HG02610 (cell line): ENCODE data around the gene ANK3.

ENCODE experiments used
- ATAC-seq: cut with Tn5 transposase; IDR thresholded peaks from one replicate; pipeline ENCODE4 v1.9.1; 2021; ENCODE audit warnings: mild to moderate bottlenecking, moderate library complexity; ENCODE audit not compliant: unreplicated experiment

The ANK3 gene

GRCh38 chr10:60107308-60107976 is 282.2 kb downstream of the ANK3 start:
- ATAC-seq, result no peak

GRCh38 chr10:60105295-60105695 is 284.4 kb downstream of the ANK3 start:
- no peak for ATAC-seq

GRCh38 chr10:60101821-60102220 is 287.9 kb downstream of the ANK3 start:
- ATAC-seq, result no peak

- ATAC-seq, result no peak
Observed at GRCh38 chr10:60099998-60100747, 289.5 kb downstream of the ANK3 start.

- no peak for ATAC-seq
Observed at GRCh38 chr10:60098677-60099601, 290.7 kb downstream of the ANK3 start.

- ATAC-seq, result peak; percentile 87
Observed at GRCh38 chr10:60096761-60097513, 292.7 kb downstream of the ANK3 start.

- ATAC-seq, result peak; percentile 36
Observed at GRCh38 chr10:60093317-60093716, 296.4 kb downstream of the ANK3 start.

- ATAC-seq, result peak; percentile 91
Observed at GRCh38 chr10:60086862-60087261, 302.8 kb downstream of the ANK3 start.

GRCh38 chr10:60086421-60086820 is 303.3 kb downstream of the ANK3 start:
- no peak for ATAC-seq

- no peak for ATAC-seq
Observed at GRCh38 chr10:60082744-60083344, 306.8 kb downstream of the ANK3 start.

- ATAC-seq, result no peak
Observed at GRCh38 chr10:60082341-60082740, 307.3 kb downstream of the ANK3 start.

GRCh38 chr10:60073781-60074656 is 315.7 kb downstream of the ANK3 start:
- ATAC-seq, result peak; percentile 94

- no peak for ATAC-seq
Observed at GRCh38 chr10:60073397-60073780, 316.3 kb downstream of the ANK3 start.

- no peak for ATAC-seq
Observed at GRCh38 chr10:60069311-60069710, 320.4 kb downstream of the ANK3 start.

GRCh38 chr10:60050366-60050765 is 339.3 kb downstream of the ANK3 start:
- ATAC-seq, result no peak

GRCh38 chr10:60048091-60048501 is 341.6 kb downstream of the ANK3 start:
- no peak for ATAC-seq

GRCh38 chr10:60045571-60045970 is 344.1 kb downstream of the ANK3 start:
- ATAC-seq, result no peak

- no peak for ATAC-seq
Observed at GRCh38 chr10:60044971-60045370, 344.7 kb downstream of the ANK3 start.

GRCh38 chr10:60044242-60044641 is 345.4 kb downstream of the ANK3 start:
- no peak for ATAC-seq
